GM21723 (cell line): ENCODE data around the gene TMED1.
A peak's percentile ranks its signal among the peaks of the same experiment; 100 is the strongest.
"Not testable (repeated sequence)": the region's sequence is repeated elsewhere in the genome, so short reads cannot be mapped to it uniquely, and the experiment has no call there.

Source experiments
- ATAC-seq: cut with Tn5 transposase; IDR thresholded peaks from one replicate; pipeline ENCODE4 v1.9.1; 2021; ENCODE audit warnings: mild to moderate bottlenecking, moderate library complexity; ENCODE audit not compliant: unreplicated experiment

Gene TMED1, protein sequence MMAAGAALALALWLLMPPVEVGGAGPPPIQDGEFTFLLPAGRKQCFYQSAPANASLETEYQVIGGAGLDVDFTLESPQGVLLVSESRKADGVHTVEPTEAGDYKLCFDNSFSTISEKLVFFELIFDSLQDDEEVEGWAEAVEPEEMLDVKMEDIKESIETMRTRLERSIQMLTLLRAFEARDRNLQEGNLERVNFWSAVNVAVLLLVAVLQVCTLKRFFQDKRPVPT

DNA sequence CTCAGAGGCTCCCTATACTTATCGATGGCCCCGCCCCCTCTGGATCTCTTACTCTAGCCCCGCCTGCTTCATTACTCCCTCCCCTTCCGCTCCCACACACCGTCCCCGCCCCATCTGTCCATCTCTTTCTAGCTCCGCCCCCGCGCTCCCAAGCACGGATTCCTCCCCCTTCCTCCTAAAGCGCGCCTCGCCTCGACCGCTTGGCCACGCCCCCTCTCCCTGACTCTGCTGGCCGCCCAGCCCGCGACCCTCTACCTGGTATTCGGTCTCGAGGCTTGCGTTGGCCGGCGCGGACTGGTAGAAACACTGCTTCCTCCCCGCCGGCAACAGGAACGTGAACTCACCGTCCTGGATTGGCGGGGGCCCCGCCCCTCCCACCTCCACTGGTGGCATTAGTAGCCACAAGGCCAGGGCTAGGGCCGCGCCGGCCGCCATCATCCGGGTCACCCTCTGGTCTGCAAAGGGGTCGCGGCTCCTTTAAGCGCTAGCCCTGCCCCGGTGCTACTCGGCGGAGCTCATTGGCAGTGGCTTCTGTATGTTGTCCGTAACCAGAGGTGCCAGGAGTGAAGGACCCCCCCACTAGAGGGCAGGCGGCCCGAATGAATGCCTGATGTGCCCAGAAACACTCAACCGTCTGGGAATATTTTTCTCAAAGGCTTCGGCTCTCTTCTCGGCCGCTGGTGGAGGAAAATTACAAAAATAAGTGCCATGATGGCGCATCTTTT lies at the start of gene TMED1:
Gene TMED1 (minus strand): TSS at position 459 of the 725 bp plus-strand sequence. CDS start 21 bp downstream, at position 438.
- ATAC-seq, result peak; percentile 72

DNA sequence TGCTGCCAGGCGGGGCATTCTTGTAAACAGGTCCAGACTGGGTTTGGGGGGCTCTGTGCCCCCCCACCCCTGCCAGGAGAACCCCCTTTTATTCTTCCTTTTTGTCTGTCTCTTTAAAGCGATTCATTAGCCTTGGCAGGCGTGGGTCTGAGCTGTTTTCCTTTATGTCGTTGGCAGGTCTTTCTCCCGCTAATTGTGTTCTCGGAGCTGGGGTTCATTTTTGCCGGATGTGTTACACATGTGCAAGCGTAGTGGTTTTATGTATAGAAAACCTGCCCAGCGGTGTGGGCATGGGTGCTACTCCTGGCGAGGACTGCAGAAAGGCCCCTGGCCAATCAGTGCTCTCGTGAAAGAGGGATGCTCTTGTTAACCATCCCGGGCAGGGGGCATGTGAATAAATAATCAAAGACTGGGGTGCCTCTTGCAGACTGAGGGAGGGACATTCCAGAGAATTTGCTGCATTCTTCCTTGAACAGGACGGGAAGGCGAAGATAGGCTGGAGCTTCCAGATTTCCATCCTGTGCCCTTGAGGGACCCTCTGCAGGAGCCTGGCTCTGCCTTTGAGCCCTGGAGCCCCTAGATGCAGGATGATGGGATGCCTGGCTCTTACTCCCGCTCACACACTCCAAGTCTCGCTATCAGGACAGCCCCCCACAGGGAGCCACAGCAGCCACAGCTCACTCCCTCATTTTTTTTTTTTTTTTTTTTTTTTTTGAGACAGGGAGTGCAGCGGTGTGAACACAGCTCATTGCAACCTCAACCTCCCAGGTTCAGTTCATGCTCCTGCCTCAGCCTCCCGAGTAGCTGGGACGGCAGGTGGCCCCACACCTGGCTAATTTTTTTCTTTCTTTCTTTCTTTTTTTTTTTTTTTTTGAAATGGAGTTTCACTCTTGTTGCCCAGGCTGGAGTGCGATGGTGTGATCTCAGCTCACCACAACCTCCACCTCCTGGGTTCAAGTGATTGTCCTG lies 49.5 kb upstream of the TMED1 start:
- ATAC-seq, result no peak

DNA sequence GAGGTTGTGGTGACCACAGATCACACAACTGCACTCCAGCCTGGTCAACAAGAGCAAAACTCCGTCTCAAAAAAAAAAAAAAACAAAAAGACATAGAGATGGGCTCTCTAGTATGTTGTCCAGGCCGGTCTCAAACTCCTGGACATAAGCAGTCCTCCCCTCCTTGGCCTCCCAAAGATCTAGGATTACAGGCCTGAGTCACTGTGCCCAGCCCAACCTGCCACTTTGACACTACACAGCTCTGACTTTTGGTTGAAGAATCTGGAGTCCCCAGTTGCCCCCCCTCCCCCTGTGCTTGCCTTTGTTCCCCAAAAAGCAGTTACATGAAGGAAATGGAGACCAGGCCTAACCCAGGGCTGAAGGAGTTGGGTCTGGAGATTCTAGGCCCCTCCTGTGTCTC lies 48.3 kb upstream of the TMED1 start:
- ATAC-seq, result no peak

DNA sequence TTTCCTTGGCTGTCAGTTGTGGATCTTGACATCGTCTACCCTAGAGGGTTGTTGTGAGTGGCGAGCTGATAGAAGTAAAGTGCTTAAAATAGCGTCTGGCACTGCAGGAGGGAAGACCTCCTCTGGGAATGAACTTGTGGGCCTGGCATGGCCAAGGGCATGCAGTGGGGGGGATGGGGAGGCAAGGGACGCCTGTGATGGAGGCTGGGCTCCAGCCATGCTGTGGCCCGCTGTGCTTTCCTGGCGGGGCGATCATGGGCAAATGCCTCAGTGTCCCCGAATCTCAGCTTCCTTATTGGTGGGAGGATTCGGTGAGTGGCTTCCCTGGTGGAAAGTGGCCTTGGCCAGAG lies 46.1 kb upstream of the TMED1 start:
- no peak for ATAC-seq

DNA sequence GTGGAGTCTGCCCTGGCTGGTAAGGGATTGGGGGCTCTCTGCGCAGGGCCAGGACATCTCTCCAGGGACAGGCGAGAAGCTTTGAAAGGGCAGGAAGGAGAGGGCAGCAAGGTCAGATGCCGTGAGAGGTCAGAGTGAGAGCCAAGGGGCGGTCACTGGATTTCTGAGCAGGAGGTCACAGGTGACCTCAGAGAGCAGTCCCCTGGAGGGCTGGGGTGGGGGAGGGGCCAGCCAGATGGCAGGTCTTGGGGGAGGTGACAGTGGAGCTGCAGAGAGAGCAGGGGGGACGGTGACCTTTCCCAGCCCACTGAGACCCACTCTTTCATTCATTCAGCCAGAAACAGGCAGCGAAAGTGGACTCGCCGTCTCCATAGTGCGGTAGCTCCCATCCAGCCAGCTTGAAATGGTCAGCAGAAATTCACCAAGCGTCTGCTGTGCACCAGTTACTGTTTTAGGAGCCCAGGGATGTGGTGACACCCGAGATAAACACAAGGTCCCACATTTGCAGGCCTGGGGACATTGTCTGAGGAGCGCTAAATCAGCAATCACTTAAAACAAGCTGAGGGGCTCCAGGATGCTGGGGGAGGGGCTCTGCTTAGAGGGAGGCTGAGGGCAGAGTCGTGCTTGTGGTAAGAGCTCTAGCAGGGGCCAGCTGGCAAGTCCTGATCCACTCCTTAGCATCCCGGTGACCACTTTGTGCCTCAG lies 45.5 kb upstream of the TMED1 start:
- ATAC-seq, result no peak

DNA sequence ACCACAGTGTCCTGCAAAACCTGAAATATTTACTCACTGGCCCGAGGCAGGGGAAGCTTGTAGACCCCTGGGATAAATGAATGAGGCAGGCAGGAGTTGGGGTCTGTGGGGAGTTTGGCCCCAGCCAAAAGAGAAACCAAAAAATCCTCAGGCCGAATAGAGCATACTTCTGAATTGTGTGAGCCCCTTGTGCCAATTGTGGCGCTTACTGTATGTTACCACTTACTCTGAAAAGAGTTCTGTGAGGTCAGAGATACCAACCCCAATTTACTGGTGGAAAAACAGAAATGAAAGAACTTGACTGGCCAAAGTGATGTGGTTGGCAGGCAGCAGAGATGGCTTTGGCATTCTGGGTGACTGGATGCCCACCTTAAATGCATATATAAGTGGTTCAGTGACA lies 42.2 kb upstream of the TMED1 start:
- ATAC-seq, result no peak

DNA sequence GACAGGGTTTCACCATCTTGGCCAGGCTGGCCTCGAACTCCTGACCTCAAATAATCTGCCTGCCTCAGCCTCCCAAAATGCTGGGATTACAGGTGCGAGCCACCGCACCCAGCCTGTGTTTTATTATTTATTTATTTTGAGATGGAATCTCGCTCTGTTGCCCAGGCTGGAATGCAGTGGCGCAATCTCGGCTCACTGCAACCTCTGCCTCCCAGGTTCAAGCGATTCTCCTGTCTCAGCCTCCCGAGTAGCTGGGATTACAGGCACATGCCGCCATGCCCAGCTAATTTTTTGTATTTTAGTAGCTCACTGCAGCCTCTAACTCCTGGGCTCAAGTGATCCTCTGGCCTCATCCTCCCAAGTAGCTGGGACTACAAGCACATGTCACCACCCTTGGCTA lies 41.6 kb upstream of the TMED1 start:
- ATAC-seq, result not testable (repeated sequence)

DNA sequence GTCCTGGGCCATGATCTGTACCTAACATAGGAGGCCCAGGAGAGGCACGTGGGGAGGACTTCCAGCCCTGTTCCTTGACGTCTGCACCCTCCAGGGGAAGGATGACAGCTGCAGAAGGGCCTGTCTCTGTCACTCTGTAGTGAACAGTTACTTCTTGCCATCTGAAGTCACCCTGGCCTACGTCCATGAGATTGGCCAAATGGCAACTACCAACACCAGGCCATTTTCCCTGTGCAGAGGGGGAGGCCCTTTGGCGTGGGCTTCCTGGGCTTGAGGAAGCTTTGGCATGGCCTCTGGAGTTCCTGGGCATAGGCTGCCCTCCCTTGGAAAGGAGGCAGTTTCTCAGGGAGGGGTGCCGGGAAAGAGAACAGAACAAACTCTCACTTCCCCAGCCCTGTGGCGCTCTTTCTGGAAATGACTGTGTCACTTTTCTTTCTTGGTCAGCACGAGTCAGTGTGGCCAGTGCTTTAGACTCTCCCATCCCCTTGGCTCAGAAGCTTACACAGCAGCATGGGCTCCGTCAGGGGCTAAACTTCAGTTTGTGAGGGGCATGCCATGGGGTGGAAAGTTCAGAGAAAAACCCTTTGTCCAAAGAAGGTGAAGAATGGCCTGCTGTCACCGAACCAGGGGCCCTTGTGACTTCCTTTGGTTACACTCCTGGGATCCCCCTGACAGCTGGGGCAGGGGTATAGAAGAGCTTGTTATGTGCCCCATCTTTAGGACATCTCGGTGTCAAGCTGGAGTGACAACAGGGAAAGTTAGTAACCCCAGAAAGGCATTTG lies 40.6 kb upstream of the TMED1 start:
- peak; percentile 52 for ATAC-seq

DNA sequence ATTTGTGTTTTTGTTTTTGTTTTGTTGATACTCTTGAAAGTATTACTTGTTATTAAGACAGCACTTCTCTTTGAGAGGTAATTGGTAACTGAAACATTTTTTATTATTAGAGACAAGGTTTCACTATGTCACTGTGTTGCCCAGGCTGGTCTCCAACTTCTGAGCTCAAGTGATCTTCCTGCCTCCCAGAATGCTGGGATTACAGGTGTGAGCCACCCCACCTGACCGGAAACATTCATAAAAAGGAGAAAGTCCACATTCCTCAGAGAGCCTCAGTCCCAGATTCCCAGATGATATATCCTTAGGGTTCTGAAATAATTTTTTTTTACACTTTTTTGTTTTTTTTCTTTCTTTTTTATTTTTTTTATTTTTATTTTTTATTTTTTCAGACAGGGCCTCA lies 38.0 kb upstream of the TMED1 start:
- no peak for ATAC-seq

DNA sequence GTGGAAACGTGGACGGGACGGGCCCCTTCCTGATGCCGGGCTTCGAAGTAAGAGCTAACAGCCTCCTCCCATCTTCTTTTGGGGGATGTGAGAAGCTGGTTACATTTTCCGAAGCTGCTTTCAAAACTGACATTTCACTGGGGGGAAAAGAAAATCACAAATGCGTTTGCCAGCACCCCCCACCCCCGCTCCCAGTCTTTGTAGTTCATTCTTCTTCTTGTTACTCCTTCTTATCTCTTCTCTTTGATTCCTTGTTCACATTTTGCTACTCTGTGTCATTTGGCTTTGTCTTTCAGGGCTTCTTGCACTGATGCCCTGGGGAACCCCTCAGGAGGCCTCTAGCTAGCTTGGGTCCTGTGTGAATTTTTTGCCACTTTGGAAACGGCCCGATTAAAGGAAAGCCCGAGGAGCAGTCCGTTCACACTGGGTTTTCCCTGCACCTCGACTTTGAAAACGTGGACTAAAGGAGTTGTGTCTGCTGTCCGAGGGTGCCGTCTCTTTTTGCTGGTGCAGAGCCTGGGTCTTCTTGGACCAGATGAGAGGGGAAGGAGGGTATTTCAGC lies 36.6 kb upstream of the TMED1 start:
- no peak for ATAC-seq

DNA sequence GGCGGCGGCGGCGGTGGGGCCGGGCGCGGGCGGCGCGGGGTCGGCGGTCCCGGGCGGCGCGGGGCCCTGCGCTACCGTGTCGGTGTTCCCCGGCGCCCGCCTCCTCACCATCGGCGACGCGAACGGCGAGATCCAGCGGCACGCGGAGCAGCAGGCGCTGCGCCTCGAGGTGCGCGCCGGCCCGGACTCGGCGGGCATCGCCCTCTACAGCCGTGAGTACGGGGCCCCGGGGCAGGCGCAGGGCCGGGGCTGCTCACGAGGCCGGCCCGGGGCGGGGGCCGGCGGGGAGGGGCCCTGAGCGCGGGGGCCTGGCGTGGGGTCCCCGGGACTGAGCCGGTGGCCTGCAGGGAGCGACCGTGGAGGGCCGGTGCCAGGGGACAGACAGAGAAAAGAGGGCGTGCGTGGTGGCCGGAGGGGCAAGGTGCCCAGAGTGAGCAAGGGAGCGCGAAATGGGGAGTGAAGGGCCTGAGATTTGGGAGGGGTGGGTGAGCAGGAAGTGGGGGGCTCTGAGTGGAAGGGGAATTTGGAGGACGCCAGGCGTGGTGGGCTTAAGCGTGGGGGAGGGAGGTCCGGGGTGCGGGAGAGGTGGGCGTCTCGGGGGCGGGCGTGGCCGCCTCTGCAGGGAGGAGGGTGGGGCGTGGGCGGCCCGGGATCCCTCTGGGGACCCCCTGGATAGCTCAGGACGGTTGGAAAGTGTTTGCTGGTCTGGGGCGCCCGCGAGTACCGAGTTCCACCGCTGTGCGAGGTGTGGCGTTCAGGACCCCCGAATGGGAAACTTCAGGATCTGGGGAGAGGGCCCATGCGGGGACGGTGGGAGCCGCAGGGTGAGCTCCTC lies 35.9 kb upstream of the TMED1 start:
- peak; percentile 5 for ATAC-seq

DNA sequence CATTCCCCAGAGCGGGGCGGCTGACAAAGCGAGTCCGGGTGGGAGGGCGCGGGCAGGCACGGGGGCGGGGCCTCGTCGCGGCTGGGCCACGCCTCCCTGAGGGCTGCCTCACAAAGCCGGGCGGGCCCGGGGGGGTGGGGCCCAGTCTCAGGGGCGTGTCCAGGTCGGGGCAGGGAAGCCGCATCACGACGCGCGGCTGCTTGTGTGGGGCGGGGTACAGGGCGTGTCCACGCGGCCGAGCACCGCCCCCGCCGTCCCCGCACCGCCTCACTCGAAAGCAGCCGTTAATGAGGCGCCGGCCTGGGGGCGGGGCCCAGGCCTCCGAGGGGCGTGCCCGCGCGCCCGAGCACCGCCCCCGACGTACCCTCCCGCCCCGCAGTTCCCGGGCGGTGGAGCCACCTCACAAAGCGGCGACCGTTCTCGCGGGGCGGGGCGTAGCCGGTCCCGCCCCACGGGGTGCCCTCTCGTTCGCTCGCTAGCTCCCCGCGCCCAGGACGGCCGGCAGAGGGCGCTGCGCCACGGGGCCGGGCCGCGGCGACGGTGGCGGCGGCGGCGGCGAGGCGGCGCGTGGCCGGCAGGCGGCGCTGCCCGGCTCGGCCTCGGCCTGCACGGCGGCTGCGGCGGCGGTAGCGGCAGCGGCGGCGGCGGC lies 35.1 kb upstream of the TMED1 start, which contains the start of gene CARM1:
Gene CARM1 (plus strand): TSS at position 599 of the 649 bp plus-strand sequence. CDS start 150 bp downstream, outside the sequence.
- ATAC-seq, result peak; percentile 70

DNA sequence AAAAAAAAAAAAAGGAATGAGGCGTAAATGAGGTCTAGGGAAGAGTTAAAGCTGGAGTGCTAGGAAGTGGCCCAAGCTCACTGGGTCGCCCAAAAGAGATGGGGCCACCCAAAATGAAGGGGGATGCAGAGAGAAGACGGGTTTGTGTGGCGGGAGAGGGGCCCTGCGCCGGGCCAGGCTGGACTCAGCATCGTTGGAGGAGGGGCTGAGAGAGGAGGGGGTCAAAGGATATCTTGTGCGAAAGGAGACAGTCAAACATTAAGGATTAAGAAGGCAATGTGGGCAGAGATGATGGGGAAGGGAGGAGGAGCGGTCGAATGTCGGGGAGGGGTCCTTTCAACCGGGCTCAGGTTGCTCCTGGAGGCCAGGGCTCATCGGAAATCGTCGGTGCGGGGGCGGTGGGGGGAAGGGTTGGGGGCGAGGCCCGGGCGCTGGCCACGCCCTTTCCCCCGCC lies 34.5 kb upstream of the TMED1 start:
- ATAC-seq, result no peak

DNA sequence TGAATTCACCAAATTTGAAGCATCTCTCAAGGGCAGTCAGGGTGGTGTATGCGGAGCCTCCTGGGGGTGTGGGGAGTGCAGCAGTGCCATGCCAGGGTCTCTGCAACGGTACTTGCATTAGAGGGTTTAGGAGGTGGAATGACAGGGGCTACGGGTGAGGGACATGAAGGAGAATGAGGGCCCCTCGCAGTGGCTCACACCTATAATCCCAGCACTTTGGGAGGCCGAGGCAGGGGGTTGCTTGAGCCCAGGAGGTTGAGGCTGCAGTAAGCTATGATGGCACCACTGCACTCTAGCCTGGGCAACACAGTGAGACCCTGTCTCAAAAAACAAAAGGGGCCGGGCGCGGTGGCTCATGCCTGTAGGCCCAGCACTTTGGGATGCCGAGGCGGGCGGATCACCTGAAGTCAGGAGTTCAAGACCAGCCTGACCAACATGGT lies 33.9 kb upstream of the TMED1 start:
- not testable (repeated sequence) for ATAC-seq

DNA sequence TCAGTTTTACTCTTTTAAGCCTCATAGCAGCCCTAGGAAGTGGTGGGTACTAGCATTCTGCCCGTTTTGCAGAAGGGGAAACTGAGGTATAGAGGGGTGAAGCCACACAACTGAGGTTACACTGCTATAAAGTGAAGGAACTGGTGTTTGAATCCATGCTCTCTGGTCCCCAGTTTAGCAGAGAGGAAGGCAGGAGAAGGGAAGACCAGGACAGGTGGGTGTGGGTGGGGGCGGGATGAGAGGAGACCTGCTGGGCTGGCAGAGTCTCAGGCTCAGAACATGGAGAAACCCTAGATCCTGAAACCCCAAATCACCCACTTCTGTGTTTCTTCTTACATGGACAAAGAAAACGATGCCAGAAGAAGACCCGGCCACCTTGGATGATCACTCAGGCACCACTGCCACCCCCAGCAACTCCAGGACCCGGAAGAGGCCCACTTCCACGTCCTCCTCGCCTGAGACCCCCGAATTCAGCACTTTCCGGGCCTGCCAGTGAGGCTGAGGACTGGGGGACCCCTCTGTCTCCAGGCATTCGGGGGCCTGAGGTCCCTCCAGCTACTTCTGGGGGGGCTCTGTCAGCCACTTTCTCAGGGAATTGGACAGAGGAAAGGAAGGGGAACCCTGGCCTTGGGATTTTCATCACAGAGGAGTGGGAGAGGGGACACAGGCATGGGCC lies 33.0 kb upstream of the TMED1 start:
- ATAC-seq, result no peak

DNA sequence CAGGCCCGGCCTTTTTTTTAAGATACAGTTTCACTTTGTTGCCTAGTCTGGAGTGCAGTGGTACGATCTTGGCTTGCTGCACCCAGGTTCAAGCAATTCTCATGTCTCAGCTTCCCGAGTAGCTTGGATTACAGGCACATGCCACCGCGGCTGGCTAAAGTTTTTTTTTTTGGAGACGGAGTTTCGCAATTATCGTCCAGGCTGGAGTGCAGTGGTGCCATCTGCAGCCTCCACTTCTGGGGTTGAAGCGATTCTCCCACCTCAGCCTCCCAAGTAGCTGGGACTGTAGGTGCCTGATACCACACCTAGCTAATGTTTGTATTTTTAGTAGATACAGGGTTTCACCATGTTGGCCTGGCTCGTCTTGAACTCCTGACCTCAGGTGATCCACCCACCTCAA lies 30.5 kb upstream of the TMED1 start:
- ATAC-seq, result no peak

DNA sequence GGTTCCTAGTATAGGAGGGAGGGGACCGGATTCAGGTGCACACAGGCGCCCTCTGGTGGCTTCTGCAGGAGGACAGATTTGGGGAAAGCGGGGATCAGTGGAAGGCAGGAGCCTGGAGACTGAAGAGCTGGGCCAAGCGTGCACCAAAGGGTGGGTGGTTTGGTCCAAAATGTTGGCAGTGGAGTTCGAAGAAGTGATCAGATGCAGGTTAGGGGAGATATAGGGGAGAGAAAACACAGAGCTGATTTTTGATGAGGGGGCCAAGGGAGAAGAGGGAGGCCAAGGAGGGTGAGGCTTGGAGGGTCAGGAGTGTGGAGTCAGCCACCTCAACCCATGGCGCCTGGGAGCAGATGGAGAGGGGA lies 28.5 kb upstream of the TMED1 start:
- no peak for ATAC-seq
